HG03354 (cell line): ENCODE measurements around the gene RALY.
"Not testable (repeated sequence)": the region's sequence is repeated elsewhere in the genome, so short reads cannot be mapped to it uniquely, and the experiment has no call there.

Experiments used
- ATAC-seq: cut with Tn5 transposase; IDR thresholded peaks from one replicate; pipeline ENCODE4 v1.9.1; 2021; ENCODE audit warnings: mild to moderate bottlenecking; ENCODE audit not compliant: unreplicated experiment, poor library complexity, severe bottlenecking

Gene RALY

GRCh38 chr20:34123309-34123708, 129.6 kb downstream of the RALY start:
- ATAC-seq, result no peak

- ATAC-seq, result no peak
These were observed 130.9 kb downstream of the RALY start for GRCh38 chr20:34124469-34125249.

GRCh38 chr20:34127792-34128191, 134.1 kb downstream of the RALY start:
- no peak for ATAC-seq

DNA sequence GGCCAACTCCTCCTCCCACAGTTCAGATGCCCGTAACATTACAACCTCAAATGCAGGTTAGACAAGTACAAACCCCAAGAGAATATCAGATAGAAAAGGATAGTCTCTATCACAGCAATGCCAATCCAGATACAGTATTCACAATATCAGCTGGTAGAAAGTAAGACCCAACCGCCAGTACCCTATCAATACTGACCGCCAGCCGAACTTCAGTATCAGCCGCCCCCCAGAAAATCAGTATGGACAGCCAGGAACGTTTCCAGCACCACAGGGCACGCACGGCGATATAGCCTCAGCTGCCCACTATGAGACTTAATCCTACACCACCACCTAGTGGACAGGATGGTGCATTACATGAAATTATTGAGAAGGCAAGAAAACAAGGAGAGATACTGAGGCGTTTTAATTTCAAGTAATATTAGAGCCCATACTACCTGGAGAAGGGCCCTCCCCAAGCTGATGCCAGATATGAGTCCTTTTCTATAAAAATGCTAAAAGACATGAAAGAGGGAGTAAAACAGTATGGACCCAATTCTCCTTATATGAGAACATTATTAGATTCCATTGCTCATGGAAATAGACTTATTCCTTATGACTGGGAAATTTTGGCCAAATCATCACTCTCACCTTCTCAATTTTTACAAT, 135.9 kb downstream of the RALY start:
- ATAC-seq, result peak; percentile 43

DNA sequence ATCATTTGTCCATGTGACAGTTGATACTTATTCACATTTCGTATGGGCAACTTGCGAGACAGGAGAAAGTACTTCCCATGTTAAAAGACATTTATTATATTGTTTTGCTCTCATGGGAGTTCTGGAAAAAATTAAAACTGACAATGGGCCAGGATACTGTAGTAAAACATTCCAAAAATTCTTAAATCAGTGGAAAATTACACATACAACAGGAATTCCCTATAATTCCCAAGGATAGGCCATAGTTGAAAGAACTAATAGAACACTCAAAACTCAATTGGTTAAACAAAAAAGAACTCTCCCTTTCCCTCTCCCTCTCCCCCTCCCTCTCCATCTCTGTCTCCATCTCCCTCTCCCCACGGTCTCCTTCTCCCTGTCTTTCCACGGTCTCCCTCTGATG, 137.8 kb downstream of the RALY start:
- no peak for ATAC-seq

DNA sequence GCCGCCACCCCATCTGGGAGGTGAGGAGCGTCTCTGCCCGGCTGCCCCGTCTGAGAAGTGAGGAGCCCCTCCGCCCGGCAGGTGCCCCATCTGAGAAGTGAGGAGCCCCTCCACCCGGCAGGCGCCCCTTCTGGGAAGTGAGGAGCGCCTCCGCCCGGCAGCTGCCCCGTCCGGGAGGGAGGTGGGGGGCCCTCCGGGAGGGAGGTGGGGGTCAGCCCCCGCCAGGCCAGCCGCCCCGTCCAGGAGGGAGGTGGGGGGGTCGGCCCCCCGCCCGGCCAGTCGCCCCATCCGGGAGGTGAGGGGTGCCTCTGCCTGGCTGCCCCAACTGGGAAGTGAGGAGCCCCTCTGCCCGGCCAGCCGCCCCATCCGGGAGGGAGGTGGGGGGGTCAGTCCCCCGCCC, 138.8 kb downstream of the RALY start:
- not testable (repeated sequence) for ATAC-seq

GRCh38 chr20:34132943-34133342, 139.2 kb downstream of the RALY start:
- ATAC-seq, result not testable (repeated sequence)

DNA sequence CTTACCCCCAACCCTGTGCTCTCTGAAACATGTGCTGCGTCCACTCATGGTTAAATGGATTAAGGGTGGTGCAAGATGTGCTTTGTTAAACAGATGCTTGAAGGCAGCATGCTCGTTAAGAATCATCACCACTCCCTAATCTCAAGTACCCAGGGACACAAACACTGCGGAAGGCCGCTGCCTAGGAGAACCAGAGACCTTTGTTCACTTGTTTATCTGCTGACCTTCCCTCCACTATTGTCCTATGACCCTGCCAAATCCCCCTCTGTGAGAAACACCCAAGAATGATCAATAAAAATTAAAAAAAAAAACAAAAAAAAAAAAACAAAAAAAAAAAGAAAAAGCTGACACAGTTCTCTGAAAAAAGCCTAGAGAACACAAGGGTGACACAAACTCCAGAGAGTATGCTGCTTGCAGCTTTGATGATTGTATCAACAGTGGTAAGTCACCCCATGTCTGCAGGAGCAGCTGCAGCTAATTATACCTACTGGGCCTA, 139.7 kb downstream of the RALY start:
- not testable (repeated sequence) for ATAC-seq
